GM12872 (cell line): Measurements from ENCODE around the gene SLC12A7.

ENCODE experiments used
- CTCF ChIP-seq: IDR thresholded peaks from 3 replicates; pipeline ENCODE4 v1.5.1; 2011; ENCODE audit warnings: low read depth, mild to moderate bottlenecking, low read length, moderate library complexity; ENCODE audit not compliant: insufficient read depth

Gene SLC12A7

GRCh38 chr5:1040571-1040970 lies 71.3 kb downstream of the SLC12A7 start:
- no peak for TF ChIP-seq CTCF

GRCh38 chr5:1039706-1040260 lies 72.1 kb downstream of the SLC12A7 start:
- TF ChIP-seq CTCF = no peak

DNA sequence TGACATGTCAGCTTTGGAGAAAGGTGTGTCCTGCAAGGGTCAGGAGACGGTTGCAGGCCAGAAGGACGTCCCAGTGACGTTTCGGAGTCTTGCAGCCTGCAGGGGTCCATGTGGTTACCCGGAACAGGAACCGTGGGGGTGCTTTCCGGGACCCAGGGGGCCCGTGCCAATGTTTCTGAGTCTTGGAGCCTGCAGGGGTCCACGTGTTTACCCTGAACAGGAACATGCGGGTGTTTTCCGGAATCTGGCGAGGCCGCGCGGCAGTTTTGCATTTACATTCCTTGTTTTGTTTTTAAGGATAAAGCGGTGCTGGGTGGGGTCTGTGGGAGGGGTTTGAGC lies 72.7 kb downstream of the SLC12A7 start:
- no peak for TF ChIP-seq CTCF

GRCh38 chr5:1038417-1039209 lies 73.2 kb downstream of the SLC12A7 start:
- no peak for TF ChIP-seq CTCF

- no peak for TF ChIP-seq CTCF
Observed at GRCh38 chr5:1037671-1038416, 74.0 kb downstream of the SLC12A7 start.

- TF ChIP-seq CTCF = no peak
Observed at GRCh38 chr5:1037123-1037670, 74.7 kb downstream of the SLC12A7 start.

- TF ChIP-seq CTCF = no peak
Observed at GRCh38 chr5:1036504-1037122, 75.2 kb downstream of the SLC12A7 start.
